LNCaP clone FGC (cell line): ENCODE measurements around the gene RSRP1.
"Not testable (repeated sequence)": the region's sequence is repeated elsewhere in the genome, so short reads cannot be mapped to it uniquely, and the experiment has no call there.

Experiments
- DNase-seq: peaks from one replicate; pipeline ENCODE4 v3.0.0-alpha.2; 2011; ENCODE audit warnings: low read depth
- H3K4me3 ChIP-seq: 2 replicates; pipeline ENCODE4 v1.5.1; 2011; ENCODE audit warnings: mild to moderate bottlenecking, low read depth, low read length, control low read depth
- TF ChIP-seq, protein P1 (sequence below): IDR thresholded peaks from 2 replicates; pipeline ENCODE4 v1.5.1; 2012; ENCODE audit warnings: mild to moderate bottlenecking; ENCODE audit not compliant: control insufficient read depth, insufficient read depth; ENCODE audit errors: extremely low read depth

Gene RSRP1

DNA sequence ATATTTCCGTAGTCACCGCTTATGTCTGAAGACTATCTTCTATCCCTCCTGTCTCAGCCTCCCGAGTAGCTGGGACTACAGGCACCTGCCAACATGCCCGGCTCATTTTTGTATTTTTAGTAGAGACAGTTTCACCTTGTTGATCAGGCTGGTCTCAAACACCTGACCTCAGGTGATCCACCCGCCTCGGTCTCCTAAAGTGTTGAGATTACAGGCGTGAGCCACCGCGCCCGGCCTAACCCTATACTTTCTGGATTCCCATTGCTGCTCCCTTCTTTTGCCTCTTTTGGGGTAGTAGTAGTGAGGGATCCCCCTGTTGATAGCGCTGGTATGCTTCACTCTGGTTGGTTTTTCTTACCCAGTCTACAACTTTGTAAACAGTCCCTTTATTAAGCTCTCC, 9.2 kb downstream of the RSRP1 start:
- TF ChIP-seq, protein P1, sequence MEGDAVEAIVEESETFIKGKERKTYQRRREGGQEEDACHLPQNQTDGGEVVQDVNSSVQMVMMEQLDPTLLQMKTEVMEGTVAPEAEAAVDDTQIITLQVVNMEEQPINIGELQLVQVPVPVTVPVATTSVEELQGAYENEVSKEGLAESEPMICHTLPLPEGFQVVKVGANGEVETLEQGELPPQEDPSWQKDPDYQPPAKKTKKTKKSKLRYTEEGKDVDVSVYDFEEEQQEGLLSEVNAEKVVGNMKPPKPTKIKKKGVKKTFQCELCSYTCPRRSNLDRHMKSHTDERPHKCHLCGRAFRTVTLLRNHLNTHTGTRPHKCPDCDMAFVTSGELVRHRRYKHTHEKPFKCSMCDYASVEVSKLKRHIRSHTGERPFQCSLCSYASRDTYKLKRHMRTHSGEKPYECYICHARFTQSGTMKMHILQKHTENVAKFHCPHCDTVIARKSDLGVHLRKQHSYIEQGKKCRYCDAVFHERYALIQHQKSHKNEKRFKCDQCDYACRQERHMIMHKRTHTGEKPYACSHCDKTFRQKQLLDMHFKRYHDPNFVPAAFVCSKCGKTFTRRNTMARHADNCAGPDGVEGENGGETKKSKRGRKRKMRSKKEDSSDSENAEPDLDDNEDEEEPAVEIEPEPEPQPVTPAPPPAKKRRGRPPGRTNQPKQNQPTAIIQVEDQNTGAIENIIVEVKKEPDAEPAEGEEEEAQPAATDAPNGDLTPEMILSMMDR: no peak
- DNase-seq: no peak
- no peak overlapping the region for H3K4me3 ChIP-seq

GRCh38 chr1:25236261-25236660, 11.0 kb downstream of the RSRP1 start:
- not testable (repeated sequence) for H3K4me3 ChIP-seq, DNase-seq

DNA sequence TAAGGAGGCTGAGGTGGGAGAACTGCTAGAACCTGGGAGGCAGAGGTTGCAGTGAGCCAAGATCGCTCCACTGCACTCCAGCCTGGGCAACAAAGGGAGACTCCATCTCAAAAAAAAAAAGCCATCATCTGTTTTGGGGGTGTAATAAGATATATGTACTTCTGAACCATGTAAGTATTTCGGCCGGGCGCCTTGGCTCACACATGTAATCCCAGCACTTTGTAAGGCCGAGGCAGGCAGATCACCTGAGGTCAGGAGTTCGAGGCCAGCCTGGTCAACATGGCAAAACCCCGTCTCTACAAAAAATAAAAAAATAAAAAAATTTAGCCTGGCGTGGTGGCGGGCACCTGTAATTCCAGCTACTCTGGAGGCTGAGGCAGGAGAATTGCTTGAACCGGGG, 11.8 kb downstream of the RSRP1 start:
- not testable (repeated sequence) for DNase-seq, H3K4me3 ChIP-seq

DNA sequence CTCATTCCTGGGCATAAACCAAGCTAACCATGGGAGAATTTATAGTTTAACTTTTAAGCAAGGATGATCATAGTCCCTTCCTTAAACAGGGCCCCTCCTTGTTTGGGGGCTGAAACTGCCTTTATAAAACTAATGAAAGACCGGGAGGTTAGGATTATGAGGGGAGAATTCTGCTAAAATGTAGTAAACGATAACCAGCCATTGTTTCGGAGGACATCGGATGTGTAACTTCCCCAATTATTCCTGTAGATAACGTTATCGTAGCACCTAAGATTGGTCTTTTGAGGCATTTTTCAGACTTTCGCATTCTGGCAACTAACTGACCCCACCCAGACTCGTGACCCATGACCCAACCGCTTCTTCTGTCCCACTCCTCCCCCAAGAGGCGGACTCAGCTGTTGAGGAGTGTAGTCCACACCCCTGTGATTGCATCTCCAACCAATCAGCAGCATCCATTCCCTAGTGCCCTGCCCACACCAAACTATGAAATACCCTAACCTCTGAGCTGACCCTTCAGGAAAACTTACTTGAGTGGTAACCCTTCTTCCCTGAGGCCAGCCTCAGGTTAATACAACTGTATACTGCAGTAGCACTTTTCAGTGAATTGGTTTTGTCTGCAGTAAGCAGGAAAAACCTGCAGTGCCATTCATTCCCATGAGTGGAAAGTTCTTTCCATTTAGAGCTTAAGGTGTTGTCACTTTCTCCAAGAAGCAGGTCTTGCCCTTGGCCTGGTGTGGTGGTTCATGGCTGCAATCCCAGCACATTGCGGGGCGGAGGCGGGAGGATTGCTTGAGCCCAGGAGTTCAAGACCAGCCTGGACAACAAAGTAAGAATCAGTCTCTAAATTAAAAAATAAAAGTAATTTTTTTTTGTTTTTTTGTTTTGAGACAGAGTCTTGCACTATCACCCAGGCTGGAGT, 14.1 kb downstream of the RSRP1 start:
- TF ChIP-seq, protein P1: no peak
- H3K4me3 ChIP-seq: peak overlapping the region; percentile 84
- peak; percentile 62 for DNase-seq

DNA sequence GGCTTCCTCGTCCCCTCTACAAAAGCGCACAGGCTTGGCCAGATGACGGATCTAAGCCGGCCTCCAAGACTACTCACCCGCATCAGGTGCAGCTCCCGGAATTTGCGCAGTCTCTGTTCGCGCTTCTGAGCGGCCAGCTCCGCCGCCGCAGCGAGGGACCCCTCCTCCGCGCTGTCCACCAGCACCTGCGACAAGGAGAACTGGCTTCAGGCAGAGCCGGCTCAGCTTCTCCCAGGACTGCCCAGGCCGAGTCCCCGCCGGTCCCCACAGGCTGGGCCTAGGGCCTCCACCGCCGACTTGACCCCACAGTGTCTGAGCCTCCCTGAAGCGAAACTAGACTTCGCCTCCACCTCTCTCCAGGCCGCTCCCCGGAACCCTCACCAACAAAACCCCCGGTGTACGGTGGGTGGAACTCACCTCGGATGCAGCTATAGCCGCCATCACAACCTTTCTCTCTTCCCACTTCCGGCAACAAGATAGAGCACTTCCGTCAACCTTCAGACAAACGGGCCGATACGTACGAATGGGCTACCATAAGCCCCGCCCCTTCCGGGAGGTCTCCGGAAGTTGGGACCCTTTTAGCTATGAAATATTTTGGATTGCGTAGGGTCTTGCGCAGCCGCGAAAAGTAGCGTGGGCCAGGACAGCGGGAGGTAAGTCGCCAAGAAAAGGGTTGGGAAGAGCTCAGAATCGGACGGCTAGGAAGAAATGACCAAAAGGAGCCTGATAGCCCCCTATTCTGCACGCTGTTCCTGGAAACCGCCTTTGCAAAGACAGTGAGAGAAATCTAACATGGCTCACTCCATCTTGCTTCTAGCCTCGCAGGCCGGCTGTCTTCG, 15.0 kb downstream of the RSRP1 start, which contains the start of gene SYF2:
TSS of gene SYF2 (minus strand) at position 476 of the 839 bp plus-strand sequence. CDS start at position 441, 35 bp downstream.
- no peak for DNase-seq
- peak within 1 kb of the TSS; percentile 84 for H3K4me3 ChIP-seq
- TF ChIP-seq, protein P1: no peak

- no peak overlapping the region for H3K4me3 ChIP-seq
- TF ChIP-seq, protein P1: no peak
- DNase-seq: no peak
These were observed 23.8 kb downstream of the RSRP1 start for GRCh38 chr1:25223471-25223870.

DNA sequence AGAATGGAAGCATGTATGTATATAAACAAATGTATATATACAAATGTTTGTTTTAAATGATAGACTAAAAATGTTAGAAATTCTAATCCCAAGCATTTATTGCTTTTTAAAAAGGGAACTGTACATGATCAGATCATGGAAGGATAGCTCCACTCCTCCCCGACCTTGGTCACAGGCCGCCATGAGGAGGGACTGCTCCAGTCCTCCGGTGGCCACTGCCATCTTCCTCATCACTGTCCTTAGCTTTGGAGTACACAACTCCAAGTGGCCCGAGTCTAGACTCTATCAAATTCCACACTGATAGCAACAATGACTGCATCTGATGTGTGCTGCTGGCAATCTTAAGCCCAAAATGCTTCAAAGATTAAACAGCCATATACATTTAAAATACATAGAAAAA, 24.6 kb downstream of the RSRP1 start:
- no peak for DNase-seq
- no peak overlapping the region for H3K4me3 ChIP-seq
- TF ChIP-seq, protein P1: no peak
